ENCODE data around the gene FAM89B.

GRCh38 chr11:65598258-65598699 lies 25.9 kb downstream of the FAM89B start:
- no peak for TF ChIP-seq REST (IDR thresholded peaks at IDR 0.05; ENCODE audit: insufficient read depth in 1 of 2, low read depth in 2 of 2, low read length in 2 of 2)
- TF ChIP-seq SIN3A (IDR thresholded peaks at IDR 0.05; ENCODE audit: borderline replicate concordance, insufficient read depth, low read length): no peak
- TF ChIP-seq TAF1 (IDR thresholded peaks at IDR 0.05; ENCODE audit: borderline replicate concordance, insufficient read depth, low read length): no peak
- no peak for TF ChIP-seq FOXP2 (optimal IDR thresholded peaks at IDR 0.05; ENCODE audit: borderline replicate concordance, extremely low read depth, extremely low read length, insufficient read depth)
